GM12873 (cell line): ENCODE results near the gene OGFRL1.

Source experiments
- TF ChIP-seq, protein P1 (sequence below): IDR thresholded peaks from 2 replicates; pipeline ENCODE4 v1.5.1; 2012; ENCODE audit warnings: low read depth, mild to moderate bottlenecking, moderate library complexity, low read length, control low read depth; ENCODE audit not compliant: insufficient read depth; ENCODE audit errors: missing control alignments

Gene OGFRL1

DNA sequence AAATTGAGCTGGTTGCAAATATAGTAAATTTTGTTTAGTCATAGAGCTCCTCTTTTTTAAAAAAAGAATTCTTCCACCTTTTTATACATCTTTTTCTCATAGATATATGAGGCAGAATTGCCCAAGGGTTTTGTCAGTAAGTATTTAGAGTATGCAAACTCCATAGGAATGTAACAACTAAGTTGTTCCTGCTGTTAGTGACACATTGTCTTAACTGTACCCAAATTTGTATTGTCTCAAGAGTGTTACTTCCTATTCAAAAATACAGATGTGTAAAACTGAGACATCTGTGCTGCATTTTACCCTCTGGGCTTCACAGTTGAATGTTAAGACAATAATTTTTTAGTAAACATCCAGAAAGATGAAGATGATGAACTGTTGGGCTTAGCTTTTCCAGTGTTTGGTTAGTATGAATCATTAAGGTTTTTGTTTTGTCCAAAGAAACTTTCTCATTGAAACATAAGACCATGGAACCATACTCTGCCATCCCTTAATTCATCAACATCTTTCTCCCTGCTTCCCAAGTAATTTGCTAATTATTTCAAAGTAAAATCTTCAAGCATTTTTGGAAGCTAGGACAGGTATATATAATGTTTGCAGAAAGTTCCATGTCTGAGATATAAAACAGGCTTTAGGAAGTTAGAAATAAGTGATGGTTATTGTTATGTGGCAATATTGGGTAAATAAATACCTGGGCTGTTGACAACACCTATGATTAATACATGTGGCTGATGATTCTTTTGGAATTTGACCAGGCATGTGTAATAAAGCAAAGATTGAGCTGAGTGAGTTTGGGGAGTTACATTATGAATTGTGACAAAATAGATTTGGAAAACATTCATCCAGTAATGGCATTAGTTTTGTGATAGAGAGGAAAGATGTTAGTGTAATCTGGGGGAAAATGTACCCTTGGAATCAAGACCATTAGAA, 11.2 kb downstream of the OGFRL1 start:
- TF ChIP-seq, protein P1, sequence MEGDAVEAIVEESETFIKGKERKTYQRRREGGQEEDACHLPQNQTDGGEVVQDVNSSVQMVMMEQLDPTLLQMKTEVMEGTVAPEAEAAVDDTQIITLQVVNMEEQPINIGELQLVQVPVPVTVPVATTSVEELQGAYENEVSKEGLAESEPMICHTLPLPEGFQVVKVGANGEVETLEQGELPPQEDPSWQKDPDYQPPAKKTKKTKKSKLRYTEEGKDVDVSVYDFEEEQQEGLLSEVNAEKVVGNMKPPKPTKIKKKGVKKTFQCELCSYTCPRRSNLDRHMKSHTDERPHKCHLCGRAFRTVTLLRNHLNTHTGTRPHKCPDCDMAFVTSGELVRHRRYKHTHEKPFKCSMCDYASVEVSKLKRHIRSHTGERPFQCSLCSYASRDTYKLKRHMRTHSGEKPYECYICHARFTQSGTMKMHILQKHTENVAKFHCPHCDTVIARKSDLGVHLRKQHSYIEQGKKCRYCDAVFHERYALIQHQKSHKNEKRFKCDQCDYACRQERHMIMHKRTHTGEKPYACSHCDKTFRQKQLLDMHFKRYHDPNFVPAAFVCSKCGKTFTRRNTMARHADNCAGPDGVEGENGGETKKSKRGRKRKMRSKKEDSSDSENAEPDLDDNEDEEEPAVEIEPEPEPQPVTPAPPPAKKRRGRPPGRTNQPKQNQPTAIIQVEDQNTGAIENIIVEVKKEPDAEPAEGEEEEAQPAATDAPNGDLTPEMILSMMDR: no peak

DNA sequence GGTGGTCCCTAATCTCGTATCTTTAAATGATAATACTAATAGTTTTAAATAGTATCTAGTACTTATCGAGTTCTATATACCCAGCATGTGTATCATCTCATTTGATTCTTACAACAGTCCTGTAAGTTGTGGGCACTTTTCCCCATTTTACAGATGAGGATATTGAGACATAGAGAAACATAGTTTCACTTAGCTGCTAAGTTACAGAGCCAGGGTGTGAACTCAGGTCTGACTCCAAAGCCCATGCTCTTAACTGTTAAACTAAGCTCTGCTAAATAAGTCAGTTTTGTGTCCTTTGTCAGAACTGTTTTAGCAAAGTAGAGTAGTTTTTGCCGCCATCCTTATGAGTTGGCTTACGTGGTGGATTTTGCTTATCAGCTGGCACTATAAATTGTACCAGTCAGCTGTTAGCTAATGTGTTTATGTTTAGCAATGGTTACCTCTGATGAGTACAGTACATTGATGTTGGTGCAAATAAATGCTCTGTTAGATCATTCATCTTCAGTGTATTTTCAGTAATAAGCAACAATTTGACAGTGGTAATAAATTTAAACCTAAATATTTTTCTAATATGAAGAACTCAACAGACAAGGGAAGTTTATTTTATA, 12.1 kb downstream of the OGFRL1 start:
- TF ChIP-seq, protein P1: no peak

DNA sequence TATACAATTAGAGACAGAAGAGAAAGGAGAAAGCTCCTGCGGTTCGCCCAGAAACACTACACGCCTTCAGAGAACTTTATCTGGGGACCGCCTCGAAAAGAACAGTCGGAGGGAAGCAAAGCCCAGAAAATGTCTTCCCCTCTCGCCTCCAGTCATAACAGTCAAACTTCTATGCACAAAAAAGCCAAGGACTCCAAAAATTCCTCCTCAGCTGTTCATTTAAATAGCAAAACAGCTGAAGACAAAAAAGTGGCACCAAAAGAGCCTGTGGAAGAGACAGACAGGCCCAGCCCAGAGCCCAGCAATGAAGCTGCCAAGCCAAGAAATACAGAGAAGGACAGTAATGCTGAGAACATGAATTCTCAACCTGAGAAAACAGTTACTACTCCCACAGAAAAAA, 12.9 kb downstream of the OGFRL1 start:
- TF ChIP-seq, protein P1: no peak

DNA sequence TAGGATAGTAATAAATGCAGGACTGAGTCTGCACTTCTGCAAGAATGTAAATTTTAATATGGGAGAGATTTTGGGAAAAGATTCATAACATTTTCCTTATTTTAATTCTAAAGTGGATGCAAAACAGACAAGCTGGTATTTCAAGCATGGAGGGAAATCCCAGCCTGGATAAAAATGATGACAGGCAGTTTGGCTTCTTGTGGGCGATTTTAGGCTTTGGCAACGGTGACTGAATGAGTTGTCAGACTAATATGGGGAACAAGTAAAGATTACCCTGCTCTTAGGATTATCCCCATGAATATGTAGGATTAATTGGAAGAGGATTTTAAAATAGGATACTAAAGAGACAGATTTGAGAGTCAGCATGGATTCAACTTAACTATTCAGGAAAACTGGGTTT, 21.0 kb downstream of the OGFRL1 start:
- TF ChIP-seq, protein P1: no peak

DNA sequence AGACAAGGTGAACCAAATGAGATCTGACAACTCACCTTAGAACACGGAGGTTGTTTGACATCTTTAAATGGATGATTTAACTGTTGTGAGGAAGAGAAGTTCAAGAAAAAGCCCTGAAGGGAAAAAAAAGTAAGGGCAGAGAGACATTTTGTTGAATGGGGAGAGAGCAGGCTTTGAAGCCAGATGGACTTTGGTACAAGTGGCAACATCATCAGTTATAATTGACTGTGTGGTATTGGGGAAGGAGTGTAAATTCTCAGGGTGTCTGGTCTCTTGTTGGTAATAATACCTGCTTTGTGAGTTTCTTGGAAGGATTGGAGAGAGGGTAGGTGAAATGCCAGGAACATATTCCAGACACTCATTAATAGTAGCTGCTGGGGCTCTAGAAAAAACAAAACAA, 21.6 kb downstream of the OGFRL1 start:
- TF ChIP-seq, protein P1: no peak

DNA sequence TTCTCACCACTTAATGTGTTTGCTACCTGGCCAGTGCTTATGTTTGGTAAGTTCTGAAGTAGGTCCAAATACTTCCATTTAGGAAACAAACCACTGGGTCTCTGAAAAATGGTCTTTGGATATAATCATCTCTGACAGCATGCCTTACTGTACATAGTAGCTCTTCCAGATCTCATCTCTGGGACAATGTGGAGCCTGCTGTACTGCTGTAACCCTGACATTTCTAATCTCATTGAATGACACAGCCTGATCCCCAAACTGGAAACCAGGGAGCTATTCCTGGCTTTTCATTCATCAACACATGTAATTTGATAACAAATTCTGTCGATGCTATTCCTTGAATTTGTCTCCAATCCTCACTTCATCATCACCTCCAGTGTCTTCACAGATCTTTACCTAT, 23.5 kb downstream of the OGFRL1 start:
- TF ChIP-seq, protein P1: no peak

DNA sequence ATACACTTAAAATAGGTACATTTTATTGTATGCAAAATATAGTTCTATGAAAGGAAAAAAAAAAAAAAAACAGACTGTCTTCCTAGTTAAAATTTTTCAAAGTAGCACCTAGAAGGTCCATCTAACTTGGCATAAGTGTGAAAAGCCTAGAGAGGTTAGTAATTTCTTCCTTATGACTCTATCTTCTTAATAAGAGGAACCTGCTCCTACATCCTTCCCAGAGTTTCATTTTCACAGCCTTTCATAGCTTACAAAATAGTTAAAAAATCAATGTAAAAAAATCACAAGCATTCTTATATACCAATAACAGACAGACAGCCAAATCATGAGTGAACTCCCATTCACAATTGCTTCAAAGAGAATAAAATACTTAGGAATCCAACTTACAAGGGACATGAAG, 28.8 kb downstream of the OGFRL1 start:
- TF ChIP-seq, protein P1: no peak
